ENCODE results near the gene IL15.

- TF ChIP-seq CTCF (IDR thresholded peaks at IDR 0.05) (no peak), POLR2A (IDR thresholded peaks at IDR 0.05) (no peak), POLR2AphosphoS5 (IDR thresholded peaks at IDR 0.05) (no peak)
Observed at GRCh38 chr4:141642063-141642462, 5.7 kb downstream of the IL15 start.

All from suprapubic skin (tissue), 4 donors.